IMR-90 (cell line): ENCODE results near the gene SLC26A1.

ENCODE experiments used
- CEBPB ChIP-seq: IDR thresholded peaks from 2 replicates; pipeline ENCODE4 v1.6.1; 2012; ENCODE audit warnings: low read depth, low read length, improper control_type of control experiment
- CTCF ChIP-seq: conservative IDR thresholded peaks from 2 replicates; pipeline ENCODE4 v1.5.1; 2012; ENCODE audit warnings: mild to moderate bottlenecking, low read depth, low read length, improper control_type of control experiment
- FOS ChIP-seq: fragments of 150-350 bp; IDR thresholded peaks from 2 replicates; pipeline ENCODE4 v1.6.1; 2016; ENCODE audit warnings: low read depth, low read length
- NFE2L2 ChIP-seq: fragments of 150-350 bp; IDR thresholded peaks from 2 replicates; pipeline ENCODE4 v1.6.1; 2016; ENCODE audit warnings: low read depth, mild to moderate bottlenecking, low read length
- POLR2A ChIP-seq: IDR thresholded peaks from 2 replicates; pipeline ENCODE4 v1.6.1; 2012; ENCODE audit warnings: mild to moderate bottlenecking, low read depth, low read length
- RAD21 ChIP-seq: IDR thresholded peaks from 2 replicates; pipeline ENCODE4 v1.6.1; 2012; ENCODE audit warnings: low read length, improper control_type of control experiment
- RFX5 ChIP-seq: IDR thresholded peaks from 2 replicates; pipeline ENCODE4 v1.8.0; 2012; ENCODE audit warnings: low read depth, mild to moderate bottlenecking, low read length, moderate library complexity
- SMC3 ChIP-seq: fragments of 150-350 bp; IDR thresholded peaks from 2 replicates; pipeline ENCODE4 v1.6.1; 2016; ENCODE audit warnings: low read depth, mild to moderate bottlenecking, antibody characterized with exemption, low read length, moderate library complexity

- TF ChIP-seq POLR2A (no peak), RFX5 (no peak), CTCF (no peak), NFE2L2 (no peak), RAD21 (no peak), SMC3 (no peak), FOS (no peak), CEBPB (no peak)
Measured at GRCh38 chr4:1042352-1043055, 49.3 kb upstream of the SLC26A1 start.
